Suppressor macrophage (primary cell): ENCODE measurements around the gene MORF4L1.
A peak's percentile ranks its signal among the peaks of the same experiment; 100 is the strongest.
"Not testable (repeated sequence)": the region's sequence is repeated elsewhere in the genome, so short reads cannot be mapped to it uniquely, and the experiment has no call there.

Experiments
- DNase-seq, 4 experiments: peaks; one replicate each; pipeline ENCODE4 v3.0.0-alpha.2; 2020 to 2022
- total RNA-seq, 17 experiments: gene quantifications; one replicate each; lab custom pipeline; 2026; ENCODE audit warnings: mixed read lengths in 6 of 17, inconsistent platforms in 3 of 17; lab: John Stamatoyannopoulos, UW

MORF4L1 gene, protein sequence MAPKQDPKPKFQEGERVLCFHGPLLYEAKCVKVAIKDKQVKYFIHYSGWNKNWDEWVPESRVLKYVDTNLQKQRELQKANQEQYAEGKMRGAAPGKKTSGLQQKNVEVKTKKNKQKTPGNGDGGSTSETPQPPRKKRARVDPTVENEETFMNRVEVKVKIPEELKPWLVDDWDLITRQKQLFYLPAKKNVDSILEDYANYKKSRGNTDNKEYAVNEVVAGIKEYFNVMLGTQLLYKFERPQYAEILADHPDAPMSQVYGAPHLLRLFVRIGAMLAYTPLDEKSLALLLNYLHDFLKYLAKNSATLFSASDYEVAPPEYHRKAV
- total RNA-seq: 50.7 to 238 (median 161) reads per million in 17 experiments

DNA sequence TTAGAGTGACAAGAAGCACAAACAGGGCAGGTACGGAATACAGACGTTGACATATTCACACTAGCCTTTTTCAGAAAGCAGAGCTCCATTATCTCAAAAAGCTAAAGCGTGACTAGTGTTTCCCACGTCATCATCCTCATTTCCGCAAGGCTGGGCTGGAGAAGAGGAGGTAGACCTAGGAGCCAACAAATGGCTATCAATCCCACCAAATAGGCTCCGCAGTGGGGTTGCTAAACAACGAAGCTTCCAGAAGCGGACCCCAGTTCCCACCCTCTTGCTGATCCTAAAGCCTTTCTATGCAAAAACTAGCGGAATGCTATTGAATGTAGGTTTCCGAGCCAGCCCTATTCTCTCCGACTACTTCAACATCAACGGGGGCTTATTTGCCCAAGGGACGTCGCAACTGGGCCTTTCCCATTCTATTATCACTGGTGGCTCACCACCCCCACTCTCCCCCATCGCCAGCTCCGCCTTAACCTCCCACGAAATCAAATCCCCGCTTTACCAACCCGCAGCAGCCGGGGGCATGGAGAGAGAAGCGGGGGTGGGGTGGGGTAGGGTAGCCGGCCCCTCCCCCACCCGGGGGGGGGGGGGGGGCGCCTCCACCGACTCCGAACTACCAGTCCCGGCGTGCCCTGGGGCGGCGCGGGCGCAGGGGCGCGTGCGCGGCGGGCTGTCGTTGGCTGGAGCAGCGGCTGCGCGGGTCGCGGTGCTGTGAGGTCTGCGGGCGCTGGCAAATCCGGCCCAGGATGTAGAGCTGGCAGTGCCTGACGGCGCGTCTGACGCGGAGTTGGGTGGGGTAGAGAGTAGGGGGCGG, at the start of gene MORF4L1:
Gene MORF4L1 (plus strand): TSS at position 736 of the 817 bp plus-strand sequence. CDS start 128 bp downstream, outside the sequence.
- peak; percentile 97 to 99 (median 98) for DNase-seq

DNA sequence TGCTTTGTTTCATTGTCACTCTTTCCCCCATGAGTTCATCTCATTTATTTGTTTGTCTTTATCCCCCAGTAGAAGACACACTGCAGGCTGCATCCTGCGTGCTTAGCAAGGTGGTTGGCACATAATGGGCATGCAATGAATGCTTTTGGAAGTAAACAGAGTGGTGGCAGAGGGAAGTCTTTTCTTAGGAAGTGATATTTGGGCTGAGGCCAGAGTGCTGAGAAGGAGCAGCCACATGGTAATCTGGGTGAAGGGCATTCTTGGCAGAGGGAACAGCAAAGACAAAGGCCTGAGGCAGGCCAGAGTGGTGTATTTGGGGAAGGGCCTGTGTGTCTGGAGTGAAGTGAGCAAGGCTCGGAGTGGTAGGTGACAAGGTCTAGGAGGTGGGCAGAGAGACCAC, 43.8 kb upstream of the MORF4L1 start:
- DNase-seq: peak in 3 of 4 experiments; percentile 22 to 32 (median 27)

DNA sequence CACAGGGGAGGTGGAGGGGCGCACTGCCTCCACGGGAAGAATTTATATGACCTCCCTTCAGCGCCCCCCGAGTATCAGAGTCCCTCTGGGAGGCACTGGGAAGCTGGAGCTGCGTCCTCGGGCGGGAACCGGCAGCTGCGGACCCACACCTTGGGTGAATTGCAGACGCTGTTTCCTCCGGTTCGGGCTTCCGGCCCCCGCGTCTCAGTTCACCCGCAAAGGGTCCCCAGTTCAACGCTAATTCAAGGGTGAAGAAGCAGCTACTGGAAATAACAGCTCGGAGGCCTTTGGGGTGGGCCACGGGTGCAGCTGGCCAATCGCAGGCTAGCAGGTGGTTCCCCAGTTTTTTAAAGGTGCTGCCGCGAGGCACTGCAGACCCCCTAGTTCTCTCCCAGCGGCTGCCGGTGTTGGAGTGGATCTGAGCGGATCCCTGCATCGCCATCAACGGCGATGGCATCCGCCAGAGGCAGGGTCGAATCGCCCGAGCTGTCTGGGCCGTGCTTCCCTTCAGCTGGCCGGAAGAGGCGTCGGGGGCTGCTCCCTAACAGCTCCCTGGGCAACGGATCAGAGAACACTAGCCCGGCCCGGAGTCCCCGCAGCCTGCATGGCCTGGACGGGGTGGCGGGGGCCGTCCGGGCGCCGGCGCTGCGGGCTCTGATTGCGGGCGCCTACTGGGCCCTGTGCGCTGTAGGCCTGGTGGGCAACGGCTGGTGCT, 42.0 kb upstream of the MORF4L1 start:
- DNase-seq: peak in 2 of 4 experiments; percentile 12 to 32

DNA sequence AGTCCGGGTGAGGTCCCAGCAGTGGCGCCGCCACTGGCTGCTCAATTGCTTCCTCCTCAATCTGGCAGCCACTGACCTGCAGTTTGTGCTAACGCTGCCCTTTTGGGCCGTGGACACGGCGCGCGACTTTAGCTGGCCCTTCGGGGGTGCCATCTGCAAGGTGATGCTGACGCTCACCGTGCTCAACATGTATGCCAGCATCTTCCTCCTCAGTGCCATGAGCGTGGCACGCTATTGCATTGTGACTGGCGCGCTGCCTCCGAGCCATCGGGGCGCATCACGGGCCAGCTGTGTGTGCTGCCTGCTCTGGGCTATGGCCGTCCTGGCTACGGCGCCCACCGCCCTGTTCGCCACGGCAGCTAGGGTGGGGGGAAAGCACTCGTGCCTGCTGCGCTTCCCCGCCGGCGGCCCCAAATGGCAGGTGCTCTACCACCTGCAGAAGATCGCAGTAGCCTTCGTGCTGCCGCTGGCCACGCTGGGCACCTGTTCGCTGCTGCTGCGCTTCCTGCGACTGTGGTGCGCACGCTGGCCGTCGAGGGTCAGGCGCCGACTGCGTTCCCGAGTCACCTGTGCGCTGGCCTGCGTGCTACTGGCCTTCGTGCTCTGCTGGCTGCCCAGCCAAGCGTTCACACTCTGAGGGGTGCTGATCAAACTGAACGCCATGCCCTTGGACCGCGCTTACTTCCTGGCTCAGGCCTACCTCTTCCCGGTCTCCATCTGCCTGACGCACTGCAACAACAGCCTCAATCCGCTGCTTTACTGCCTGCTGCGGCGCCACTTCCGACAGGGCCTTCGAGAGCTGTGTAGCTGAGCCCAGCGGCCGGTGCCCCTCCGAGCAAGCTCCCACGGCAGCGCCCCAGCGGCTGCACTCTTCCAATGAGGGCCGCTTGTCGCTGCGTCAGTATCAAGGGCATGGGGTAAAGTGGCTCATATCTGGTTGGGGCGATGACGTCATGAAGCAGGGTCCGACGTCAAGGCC, 41.2 kb upstream of the MORF4L1 start:
- DNase-seq: no peak

DNA sequence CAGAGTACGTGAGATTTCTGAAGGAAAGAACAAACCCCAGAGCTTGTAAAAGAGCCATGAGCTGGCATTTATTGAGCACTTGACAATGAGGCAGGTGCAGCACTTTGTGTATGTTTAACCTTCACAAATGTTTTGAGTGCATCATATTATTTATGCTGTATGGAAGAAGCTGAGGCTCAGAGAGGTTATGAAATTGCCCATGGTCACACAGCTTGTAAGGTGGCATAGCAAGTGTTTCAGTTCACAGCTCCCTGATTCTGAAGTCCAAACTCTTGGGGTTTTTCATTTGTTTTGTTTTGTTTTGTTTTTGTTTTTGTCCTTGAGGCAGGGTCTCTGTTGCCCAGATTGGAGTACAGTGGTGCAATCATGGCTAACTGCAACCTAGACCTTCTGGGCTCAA, 36.4 kb upstream of the MORF4L1 start:
- no peak for DNase-seq

DNA sequence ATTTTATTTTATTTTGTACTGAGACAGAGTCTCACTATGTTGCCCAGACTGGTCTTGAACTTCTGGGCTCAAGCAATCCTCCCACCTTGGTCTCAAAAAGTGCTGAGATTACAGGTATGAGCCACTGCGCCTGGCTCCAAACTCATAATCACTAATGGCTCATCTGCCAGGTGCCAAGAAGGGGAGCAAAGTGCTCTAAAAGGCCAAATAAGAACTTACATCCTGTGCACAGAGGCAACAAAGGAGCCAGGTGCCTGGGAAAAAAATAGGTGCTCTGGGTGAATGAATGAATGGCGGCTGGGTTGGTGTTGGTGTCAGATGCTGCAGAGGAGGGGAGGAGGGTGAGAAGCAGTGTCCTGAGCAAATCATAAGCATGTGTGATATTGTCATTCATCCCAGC, 35.6 kb upstream of the MORF4L1 start:
- no peak for DNase-seq

DNA sequence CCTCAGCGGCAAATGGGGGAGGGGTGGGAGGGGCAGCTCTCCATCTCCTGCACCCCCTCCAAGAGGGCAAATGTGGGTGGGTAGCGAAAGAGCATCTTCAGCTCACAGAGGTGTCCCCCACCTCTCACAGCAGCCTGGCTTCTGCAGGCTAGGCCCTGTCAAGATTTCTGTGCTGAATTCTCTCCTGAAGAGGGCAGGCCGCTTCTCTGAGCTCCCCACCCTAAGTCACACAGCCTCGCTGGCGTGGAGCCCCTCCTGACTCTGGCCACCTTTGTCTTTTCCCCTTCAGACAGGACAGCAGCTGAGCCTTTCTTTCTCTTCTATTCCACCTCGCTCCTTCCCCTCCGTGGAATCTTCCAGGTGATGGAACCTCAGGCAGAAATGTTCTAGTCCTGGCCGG, 35.1 kb upstream of the MORF4L1 start:
- DNase-seq: no peak

DNA sequence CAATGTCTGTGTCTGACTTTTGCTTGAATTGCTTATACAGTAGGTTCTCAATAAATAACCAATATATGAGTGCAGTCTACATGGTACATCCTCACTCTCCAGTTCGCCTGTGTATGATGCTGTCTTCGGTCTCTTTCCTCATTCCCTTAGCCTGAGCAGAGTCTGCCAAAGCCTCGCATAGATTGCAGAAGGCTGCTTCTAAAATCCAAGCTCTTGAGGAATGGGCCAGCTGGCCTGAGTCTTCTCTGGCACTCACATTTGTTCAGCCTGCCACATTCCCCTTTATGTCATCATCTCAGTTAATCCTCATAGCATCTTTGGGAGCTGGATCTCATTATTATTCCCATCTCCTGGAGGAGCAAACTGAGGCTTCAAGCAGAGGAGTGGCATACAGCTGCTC, 34.2 kb upstream of the MORF4L1 start:
- no peak for DNase-seq

DNA sequence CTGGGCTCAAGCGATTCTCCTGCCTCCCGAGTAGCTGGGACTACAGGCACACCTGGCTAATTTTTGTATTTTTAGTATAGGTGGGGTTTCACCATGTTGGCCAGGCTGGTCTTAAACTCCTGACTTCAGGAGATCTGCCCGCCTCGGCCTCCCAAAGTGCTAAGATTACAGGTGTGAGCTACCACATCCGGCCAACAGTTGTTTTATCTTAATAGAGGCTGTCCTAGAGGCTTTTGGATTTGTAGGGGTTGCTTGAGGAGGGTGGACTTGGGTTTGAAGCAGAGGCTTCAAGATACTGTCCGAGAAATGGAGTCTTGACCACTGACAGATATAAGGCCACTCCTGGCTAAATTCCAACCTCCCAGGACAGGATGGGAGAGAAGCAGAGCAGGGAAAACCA, 33.5 kb upstream of the MORF4L1 start:
- DNase-seq: not testable (repeated sequence)

DNA sequence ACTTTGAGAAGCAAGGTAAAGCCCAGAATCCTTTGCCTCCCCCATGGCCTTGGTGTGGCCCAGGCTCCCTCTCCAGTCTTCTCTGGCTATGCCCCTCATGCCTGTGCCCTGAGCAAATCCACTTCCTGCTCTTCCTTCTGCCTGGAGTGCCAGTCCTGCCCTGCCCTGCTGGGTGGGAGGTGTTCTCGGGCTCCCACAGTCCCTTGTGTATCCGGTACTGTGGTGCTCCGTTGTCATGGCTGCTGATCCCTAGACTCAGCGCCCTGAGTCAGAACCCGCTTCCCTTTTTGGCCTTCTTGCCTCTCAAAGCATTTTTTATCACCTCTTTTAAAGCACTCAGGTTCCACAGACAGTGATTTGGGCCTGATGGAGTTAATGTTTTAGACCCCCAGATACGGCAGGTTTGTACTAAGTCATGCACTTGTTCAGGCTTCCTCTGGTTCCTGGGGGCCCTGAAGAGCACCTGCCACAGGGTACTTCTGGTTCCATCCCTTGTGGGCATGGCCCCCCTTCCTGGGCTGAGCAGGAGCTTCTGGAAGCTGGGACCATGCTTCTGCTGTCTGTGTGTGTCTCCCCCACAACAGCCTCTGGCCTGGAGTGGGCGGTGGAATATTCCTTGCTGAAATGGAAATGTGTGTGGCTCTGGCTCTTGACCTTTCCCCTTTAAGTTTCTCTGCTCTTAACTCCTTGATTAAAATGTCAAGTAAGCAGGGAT, 31.9 kb upstream of the MORF4L1 start:
- peak; percentile 70 to 82 (median 74) for DNase-seq

DNA sequence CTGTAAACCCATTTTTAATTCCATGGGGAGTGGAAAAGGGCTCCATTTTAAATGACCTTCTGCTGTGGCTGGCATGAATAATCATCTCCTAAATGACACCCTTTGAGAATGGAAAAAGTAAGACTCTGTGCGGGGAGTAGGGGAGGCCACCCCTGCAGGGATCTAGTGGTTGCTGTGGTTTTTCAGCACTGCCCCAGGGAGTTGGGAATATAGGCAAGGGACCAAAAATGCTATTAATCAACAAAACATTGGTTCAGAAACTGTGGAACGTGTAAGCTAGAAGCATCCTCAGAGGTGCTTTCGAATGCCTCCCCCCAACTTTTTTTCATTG, 31.3 kb upstream of the MORF4L1 start:
- DNase-seq: no peak

DNA sequence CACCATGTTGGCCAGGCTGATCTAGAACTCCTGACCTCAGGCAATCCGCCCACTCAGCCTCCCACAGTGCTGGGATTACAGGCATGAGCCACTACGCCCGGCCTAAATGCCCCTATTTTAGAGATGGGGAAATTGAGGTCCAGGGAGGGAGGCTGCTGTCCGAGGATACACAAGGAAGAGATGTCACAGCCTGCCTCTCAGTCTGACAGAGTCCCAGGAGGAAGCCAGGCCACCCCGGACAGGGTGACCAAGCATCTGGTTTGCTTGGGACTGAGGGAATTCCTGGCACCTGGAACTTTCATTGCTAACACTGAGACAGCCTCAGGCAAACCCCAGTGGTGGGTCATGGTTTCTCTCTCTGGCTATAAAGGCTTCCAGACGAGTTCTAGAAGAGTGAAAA, 30.8 kb upstream of the MORF4L1 start:
- DNase-seq: no peak

DNA sequence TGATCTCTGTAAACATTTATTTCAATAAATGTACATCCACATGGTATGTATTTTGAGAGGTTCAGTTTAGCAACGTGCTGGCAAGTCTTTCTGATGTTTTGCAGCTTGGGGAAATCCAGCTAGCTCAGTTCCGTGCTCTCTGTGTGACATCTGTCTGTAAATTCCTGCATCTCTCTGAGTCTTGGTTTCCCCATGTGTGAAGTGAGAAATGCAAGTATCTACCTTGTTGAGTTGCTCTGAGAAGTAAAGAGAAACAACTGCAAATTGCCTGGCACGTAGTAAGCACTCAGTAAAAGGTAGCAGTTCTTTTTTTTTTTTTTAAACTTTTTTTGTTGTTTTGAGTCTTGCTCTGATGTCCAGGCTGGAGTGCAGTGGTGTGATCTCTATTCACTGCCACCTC, 30.2 kb upstream of the MORF4L1 start:
- no peak for DNase-seq

DNA sequence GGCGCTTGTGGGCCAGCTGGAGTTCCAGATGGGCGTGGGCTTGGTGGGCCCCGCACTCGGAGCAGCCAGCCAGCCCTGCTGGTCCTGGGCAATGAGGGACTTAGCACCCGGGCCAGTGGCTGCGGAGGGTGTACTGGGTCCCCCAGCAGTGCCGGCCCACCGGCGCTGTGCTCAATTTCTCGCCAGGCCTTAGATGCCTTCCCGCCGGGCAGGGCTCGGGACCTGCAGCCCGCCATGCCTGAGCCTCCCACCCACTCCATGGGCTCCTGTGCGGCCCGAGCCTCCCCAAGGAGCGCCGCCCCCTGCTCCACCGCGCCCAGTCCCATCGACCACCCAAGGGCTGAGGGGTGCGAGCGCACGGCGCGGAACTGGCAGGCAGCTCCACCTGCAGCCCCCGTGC, 25.8 kb upstream of the MORF4L1 start:
- DNase-seq: not testable (repeated sequence)

DNA sequence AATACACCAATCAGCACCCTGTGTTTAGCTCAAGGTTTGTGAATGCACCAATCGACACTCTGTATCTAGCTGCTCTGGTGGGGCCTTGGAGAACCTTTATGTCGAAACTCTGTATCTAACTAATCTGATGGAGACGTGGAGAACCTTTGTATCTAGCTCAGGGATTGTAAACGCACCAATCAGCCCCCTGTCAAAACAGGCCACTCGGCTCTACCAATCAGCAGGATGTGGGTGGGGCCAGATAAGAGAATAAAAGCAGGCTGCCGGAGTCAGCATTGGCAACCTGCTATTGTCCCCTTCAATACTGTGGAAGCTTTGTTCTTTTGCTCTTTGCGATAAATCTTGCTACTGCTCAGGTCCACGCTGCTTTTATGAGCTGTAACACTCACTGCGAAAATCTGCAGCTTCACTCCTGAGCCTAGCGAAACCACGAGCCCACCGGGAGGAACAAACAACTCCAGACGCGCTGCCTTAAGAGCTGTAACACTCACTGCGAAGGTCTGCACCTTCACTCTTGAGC, 25.2 kb upstream of the MORF4L1 start:
- not testable (repeated sequence) for DNase-seq

DNA sequence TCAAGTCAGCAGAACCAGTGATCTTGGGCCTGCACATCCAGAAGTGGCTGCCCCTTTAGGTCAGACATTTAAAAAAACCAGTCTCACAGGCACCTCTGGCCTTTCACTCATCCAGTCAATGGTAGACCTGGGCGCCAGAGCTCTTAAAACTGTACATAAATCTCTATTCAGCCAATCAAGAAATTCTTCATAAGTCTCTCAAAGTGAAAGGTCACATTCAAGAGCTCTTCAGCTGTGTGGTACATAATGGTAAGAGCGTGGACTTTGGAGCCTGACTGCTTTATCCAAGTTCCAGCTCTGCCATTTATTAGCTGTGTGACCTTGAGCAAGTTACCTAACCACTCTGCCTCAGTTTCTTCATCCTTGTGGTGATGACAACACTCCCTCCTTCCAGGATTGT, 22.3 kb upstream of the MORF4L1 start:
- no peak for DNase-seq

DNA sequence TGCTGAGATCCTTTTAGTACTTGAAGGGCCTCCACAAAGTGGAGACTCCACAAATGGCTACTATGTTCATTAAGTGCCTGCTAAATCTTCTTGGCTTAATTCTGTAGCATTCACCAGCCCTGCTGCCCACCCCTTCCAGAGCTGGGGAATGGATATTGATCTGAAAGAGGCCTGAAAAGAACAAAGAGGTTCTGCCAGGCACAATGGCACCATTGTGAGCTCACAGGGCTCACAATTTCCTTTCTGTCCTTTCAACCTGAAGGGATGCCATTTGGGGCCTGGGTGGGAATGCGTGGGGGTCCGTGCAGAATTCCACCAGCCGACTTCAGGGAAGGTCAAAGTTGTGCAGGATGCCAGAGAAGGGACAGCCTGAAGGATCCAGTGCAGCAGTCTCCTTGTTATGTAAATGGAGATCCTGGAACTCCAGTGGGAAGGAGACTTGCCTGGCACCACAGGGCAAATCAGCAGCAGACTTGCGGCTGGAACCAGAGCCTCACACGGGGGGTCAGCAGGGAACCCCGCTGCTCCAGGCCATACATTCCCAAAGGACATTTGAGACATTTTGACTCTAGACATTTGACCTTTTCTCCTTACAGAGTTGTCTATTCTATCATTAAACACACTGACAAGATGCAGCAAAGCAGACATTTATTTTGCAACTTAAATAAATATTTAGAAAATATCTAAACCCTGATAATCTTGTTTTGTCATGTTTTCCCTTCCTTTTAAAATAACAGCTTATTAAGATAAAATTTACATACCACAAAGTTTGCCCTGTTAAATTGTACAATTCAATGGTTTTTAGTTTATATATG, 21.5 kb upstream of the MORF4L1 start:
- DNase-seq: no peak

DNA sequence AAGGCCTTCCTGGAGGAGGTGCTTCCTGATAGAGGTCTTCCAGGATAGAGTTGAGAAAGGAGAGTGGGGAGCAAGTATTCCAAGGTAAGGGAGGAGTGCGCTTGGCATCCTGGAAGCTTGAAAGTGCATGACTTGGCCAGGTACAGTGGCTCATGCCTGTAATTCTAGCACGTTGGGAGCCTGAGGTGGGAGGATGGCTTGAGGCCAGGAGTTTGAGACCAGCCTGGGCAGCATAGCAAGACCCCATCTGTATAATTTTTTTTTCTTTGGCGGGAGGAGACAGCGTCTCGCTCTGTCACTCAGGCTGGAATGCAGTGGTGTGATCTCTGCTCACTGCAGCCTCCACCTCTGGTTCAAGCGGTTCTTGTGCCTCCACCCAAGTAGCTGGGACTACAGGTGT, 19.2 kb upstream of the MORF4L1 start:
- no peak for DNase-seq

DNA sequence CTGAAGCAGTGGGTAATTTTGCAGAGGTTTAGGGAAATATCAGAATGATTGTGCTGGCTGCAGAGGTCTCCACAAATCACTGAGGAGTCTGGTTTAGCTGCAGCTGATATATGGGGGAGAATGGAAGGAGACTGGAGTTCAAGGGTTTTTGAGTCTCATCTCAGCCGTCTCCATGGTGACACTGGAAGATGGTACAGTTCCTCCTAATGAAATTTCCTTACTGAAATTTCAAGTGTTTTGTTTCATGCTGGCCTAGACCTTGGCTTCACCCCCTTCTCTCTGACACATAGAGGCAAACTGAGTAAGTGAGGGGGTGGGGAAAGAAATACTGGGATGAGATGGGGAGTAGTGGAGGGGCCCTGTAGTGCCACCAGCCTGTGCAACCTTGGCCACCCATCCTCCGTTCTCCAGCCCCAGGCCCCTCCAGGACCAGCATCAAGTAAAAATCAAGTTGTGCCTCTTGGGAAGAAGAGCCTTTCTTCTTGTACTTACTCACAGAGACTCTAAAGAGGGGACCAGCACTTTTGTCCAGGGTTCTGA, 17.8 kb upstream of the MORF4L1 start:
- no peak for DNase-seq

DNA sequence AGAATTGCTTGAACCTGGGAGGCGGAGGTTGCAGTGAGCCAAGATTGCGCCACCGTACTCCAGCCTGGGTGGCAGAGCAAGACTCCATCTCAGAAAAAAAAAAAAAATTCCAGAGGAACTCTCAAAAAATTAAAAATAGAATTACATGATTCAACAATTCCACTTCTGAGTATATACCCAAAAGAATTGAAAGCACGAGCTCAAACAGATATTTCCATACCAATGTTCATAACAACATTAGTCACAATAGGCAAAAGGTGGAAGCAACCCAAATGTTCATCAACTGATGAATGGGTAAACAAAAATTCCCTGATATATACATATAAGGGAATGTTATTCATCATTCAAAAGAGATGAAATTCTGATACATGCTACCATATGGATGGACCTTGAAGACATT, 16.9 kb upstream of the MORF4L1 start:
- no peak for DNase-seq
